Erythroblast (primary cell): Measurements from ENCODE around the gene EPSTI1.

ENCODE experiments used
- GATA1 ChIP-seq: IDR thresholded peaks from 2 replicates; pipeline ENCODE4 v1.6.1; 2011; ENCODE audit warnings: low read depth, mild to moderate bottlenecking, control low read depth, low read length, moderate library complexity
- POLR2A ChIP-seq: IDR thresholded peaks from 2 replicates; pipeline ENCODE4 v1.6.1; 2011; ENCODE audit warnings: mild to moderate bottlenecking, low read length

DNA sequence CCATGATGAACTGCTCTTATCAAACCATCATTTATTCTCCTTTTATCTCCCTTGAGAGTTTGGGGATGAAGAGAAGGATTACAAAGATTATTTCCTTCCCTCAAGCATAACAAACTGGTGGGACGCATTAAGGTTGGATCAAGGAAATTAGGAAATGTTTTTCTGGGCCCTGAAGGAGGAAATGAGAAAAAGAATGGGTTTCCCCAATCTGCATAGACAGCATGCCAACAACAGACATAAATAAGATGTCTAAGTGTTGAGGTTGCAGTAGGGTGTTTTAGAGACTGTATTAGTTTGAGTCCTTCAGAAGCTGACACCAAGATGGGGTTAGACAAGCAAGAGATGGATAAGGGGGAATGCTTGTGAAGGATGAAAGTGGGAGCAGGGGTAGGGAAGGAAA lies 7.3 kb downstream of the EPSTI1 start:
- TF ChIP-seq POLR2A (no peak), GATA1 (no peak)
